Fibroblast of peridontal ligament (primary cell): ENCODE data around the gene POTED.
"Not testable (repeated sequence)": the region's sequence is repeated elsewhere in the genome, so short reads cannot be mapped to it uniquely, and the experiment has no call there.

ENCODE experiments used
- DNase-seq: peaks from one replicate; pipeline ENCODE4 v3.0.0-alpha.2; 2010; ENCODE audit errors: extremely low read depth

POTED gene

DNA sequence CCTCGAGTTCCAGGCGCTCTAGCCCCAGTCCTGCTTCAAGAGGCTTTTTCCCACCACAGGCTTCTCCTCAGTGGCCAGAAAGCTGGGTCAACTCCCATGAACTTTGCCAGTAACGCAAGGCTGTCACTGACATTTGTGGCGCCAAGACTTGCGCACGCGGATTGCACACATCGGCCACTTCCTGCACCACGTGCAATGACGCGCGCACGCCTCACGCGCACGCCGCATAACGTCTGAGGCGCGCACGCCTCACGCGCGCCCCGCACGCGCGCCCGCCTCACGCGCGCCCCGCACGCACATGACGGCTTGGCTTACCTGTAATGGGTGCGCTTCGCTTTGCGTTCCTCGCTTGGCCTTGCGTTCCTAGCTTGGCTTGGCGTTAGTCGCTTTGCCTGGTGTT lies at the start of gene POTED:
Gene POTED, plus strand, starts transcription at position 301 of the 400 bp plus-strand sequence. CDS start 452 bp downstream, outside the sequence.
- not testable (repeated sequence) for DNase-seq

GRCh38 chr21:13650101-13650500 lies 40.5 kb downstream of the POTED start:
- DNase-seq = not testable (repeated sequence)

- DNase-seq = not testable (repeated sequence)
Measured at GRCh38 chr21:13651746-13652145, 42.2 kb downstream of the POTED start.
